Ectodermal cell (in vitro differentiated cells): ENCODE results near the gene GAB2. TPM values are rescaled to one million over a fixed set of nuclear protein-coding genes. Genes with fewer than 3 reads are reported as not detected.
"Not testable (repeated sequence)": the region's sequence is repeated elsewhere in the genome, so short reads cannot be mapped to it uniquely, and the experiment has no call there.

Experiments
- H3K27ac ChIP-seq: 2 replicates; pipeline ENCODE4 v1.7.0; 2013; ENCODE audit warnings: mild to moderate bottlenecking, low read depth, low read length; ENCODE audit not compliant: insufficient read depth, poor library complexity, severe bottlenecking
- H3K27me3 ChIP-seq: 2 replicates; pipeline ENCODE4 v1.7.0; 2013; ENCODE audit warnings: mild to moderate bottlenecking, low read length; ENCODE audit not compliant: insufficient read depth, control insufficient read depth, poor library complexity, severe bottlenecking
- H3K36me3 ChIP-seq: one replicate; pipeline ENCODE4 v1.7.0; 2013; ENCODE audit warnings: low read length; ENCODE audit not compliant: control insufficient read depth, insufficient read depth
- H3K4me1 ChIP-seq: one replicate; pipeline ENCODE4 v1.7.0; 2013; ENCODE audit warnings: low read length; ENCODE audit not compliant: control insufficient read depth, insufficient read depth
- H3K4me3 ChIP-seq: 2 replicates; pipeline ENCODE4 v1.7.0; 2013; ENCODE audit warnings: low read depth, low read length, control low read depth; ENCODE audit not compliant: insufficient read depth
- H3K9me3 ChIP-seq: 2 replicates; pipeline ENCODE4 v1.7.0; 2013; ENCODE audit warnings: mild to moderate bottlenecking, low read length, moderate library complexity; ENCODE audit not compliant: control insufficient read depth
- WGBS, 2 experiments: methylation state at CpG; one replicate each; pipeline ENCODE4 v1.1.7; 2013; ENCODE audit warnings: missing lambda C conversion rate in 2 of 2; 5-methylcytosine and 5-hydroxymethylcytosine counted together
- polyA plus RNA-seq, 4 experiments: library from polyadenylated mRNA; stranded (reverse); fragments of 50-300 nt; gene quantifications; one replicate each; pipeline ENCODE4 v1.2.3, GENCODE V29; 2013

GAB2 gene
- 26.3 TPM for polyA plus RNA-seq (2013, experiment 1 of 4)
- 34.0 TPM for polyA plus RNA-seq (2013, experiment 2 of 4)
- 19.1 TPM for polyA plus RNA-seq (2013, experiment 3 of 4)
- 22.0 TPM for polyA plus RNA-seq (2013, experiment 4 of 4)

GRCh38 chr11:78417175-78417887 lies at the start of gene GAB2:
TSS of gene GAB2 (minus strand) at chr11:78417820. CDS start at chr11:78417720, 100 bp downstream.
- 0% methylated on average over 92 to 93 of the region's 93 CpGs for WGBS, 2 experiments
- peak within 1 kb of the TSS; percentile 91 for H3K27ac ChIP-seq
- H3K36me3 ChIP-seq = no peaks in the 10 kb centered on the region
- H3K27me3 ChIP-seq = peaks cover 13% of the 10 kb centered on the region
- peak within 1 kb of the TSS; percentile 84 for H3K4me3 ChIP-seq
- H3K4me1 ChIP-seq = peaks cover 3% of the 10 kb centered on the region
- no peaks in the 10 kb centered on the region for H3K9me3 ChIP-seq

GRCh38 chr11:78467370-78467769 lies 49.8 kb upstream of the GAB2 start:
- no peak overlapping the region for H3K4me3 ChIP-seq
- peaks cover 6% of the 10 kb centered on the region for H3K36me3 ChIP-seq

GRCh38 chr11:78465169-78465942 lies 47.7 kb upstream of the GAB2 start:
- Histone ChIP-seq H3K36me3 (peaks cover 10% of the 10 kb centered on the region), H3K27me3 (no peaks in the 10 kb centered on the region), H3K4me3 (no peak overlapping the region), H3K4me1 (no peaks in the 10 kb centered on the region), H3K27ac (no peak overlapping the region), H3K9me3 (no peaks in the 10 kb centered on the region)
- 95 to 96% methylated on average over 19 of the region's 19 CpGs for WGBS, 2 experiments

More at GRCh38 chr11:78467370-78467769, 49.8 kb upstream of the GAB2 start:
- Histone ChIP-seq H3K4me1 (no peaks in the 10 kb centered on the region), H3K27ac (no peak overlapping the region), H3K27me3 (no peaks in the 10 kb centered on the region), H3K9me3 (no peaks in the 10 kb centered on the region)
- WGBS, 2 experiments = 95 to 96% methylated on average over 1 of the region's 2 CpGs

- not testable (repeated sequence) for H3K4me3 ChIP-seq, H3K27ac ChIP-seq, H3K4me1 ChIP-seq, H3K27me3 ChIP-seq, H3K9me3 ChIP-seq
- 97% methylated on average over 14 of the region's 14 CpGs for WGBS, 2 experiments
- H3K36me3 ChIP-seq = peaks cover 12% of the 10 kb centered on the region
Measured at GRCh38 chr11:78464787-78465168, 47.2 kb upstream of the GAB2 start.

- H3K4me3 ChIP-seq = no peak overlapping the region
- 96 to 99% methylated on average over 1 of the region's 1 CpG for WGBS, 2 experiments
- peaks cover 14% of the 10 kb centered on the region for H3K36me3 ChIP-seq
- no peaks in the 10 kb centered on the region for H3K27me3 ChIP-seq
- H3K4me1 ChIP-seq = no peaks in the 10 kb centered on the region
- no peak overlapping the region for H3K27ac ChIP-seq
- no peaks in the 10 kb centered on the region for H3K9me3 ChIP-seq
Measured at GRCh38 chr11:78460471-78460870, 42.9 kb upstream of the GAB2 start.

GRCh38 chr11:78459738-78460137 lies 42.1 kb upstream of the GAB2 start:
- no peak overlapping the region for H3K27ac ChIP-seq
- no peaks in the 10 kb centered on the region for H3K27me3 ChIP-seq
- 94 to 97% methylated on average over 4 of the region's 4 CpGs for WGBS, 2 experiments
- no peaks in the 10 kb centered on the region for H3K4me1 ChIP-seq
- H3K4me3 ChIP-seq = no peak overlapping the region
- H3K9me3 ChIP-seq = no peaks in the 10 kb centered on the region
- H3K36me3 ChIP-seq = peaks cover 10% of the 10 kb centered on the region

GRCh38 chr11:78457448-78457847 lies 39.8 kb upstream of the GAB2 start:
- Histone ChIP-seq H3K4me1 (no peaks in the 10 kb centered on the region), H3K4me3 (no peak overlapping the region), H3K36me3 (peaks cover 10% of the 10 kb centered on the region), H3K27ac (no peak overlapping the region), H3K27me3 (no peaks in the 10 kb centered on the region), H3K9me3 (no peaks in the 10 kb centered on the region)
- WGBS, 2 experiments = 92 to 98% methylated on average over 1 to 2 of the region's 2 CpGs

- no peak overlapping the region for H3K4me3 ChIP-seq
- no peaks in the 10 kb centered on the region for H3K4me1 ChIP-seq
- H3K9me3 ChIP-seq = no peaks in the 10 kb centered on the region
- no peak overlapping the region for H3K27ac ChIP-seq
- H3K27me3 ChIP-seq = no peaks in the 10 kb centered on the region
- H3K36me3 ChIP-seq = no peaks in the 10 kb centered on the region
- WGBS, 2 experiments = 93 to 99% methylated on average over 2 of the region's 2 CpGs
Measured at GRCh38 chr11:78453140-78453935, 35.7 kb upstream of the GAB2 start.

- no peaks in the 10 kb centered on the region for H3K27me3 ChIP-seq
- WGBS, 2 experiments = 97 to 98% methylated on average over 4 to 5 of the region's 5 CpGs
- no peaks in the 10 kb centered on the region for H3K4me1 ChIP-seq
- H3K36me3 ChIP-seq = no peaks in the 10 kb centered on the region
- no peak overlapping the region for H3K27ac ChIP-seq
- H3K9me3 ChIP-seq = no peaks in the 10 kb centered on the region
- H3K4me3 ChIP-seq = no peak overlapping the region
Measured at GRCh38 chr11:78451371-78452150, 33.9 kb upstream of the GAB2 start.
